GM19239 (cell line): Measurements from ENCODE around the gene GIMD1.

ENCODE experiments used
- DNase-seq: peaks from one replicate; pipeline ENCODE4 v3.0.0; 2011; ENCODE audit warnings: low spot score; ENCODE audit not compliant: insufficient read length
- FAIRE-seq: peaks from 2 replicates; lab custom pipeline; 2011; peaks lifted over from hg19 to GRCh38; lab: Jason Lieb, UNC

The GIMD1 gene

DNA sequence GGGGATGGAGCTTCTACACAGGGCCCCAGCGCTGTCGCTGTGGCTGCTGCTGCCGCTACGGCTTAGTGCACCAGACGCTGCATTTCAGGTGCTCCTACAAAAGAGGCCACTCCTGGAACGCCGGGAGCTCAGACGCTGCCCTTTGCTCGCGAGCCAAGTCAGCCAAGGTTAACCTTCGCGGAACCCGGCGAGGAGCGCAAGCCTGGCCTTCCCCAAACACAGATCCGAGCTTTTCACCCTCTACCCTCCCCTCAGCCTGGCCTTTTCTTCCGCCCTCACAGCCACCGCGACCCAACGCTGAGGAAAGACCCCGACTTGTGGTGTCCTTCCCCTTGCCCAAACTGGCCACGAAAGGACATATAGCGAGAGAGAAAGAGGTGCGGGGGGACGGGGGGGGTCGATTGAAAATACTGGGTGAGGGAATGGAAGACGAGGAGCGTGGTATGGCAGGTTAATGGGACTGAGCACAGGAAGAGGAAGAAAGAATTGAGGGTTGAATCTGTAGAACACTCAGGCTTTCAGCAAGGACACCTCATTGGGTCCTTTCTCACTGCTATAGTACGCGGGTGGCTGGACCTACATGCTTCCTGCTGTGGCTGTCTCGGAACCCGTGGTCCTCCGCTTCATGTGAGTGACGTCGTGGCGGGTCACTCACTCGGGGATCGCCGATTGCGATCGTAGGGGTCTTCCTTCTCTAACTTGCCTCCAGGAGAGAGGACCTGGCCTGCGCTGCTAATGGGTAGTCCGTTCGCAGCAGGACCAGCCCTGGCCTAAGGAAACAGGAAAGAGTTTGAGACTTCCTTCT is 52.4 kb downstream of the GIMD1 start, which contains the start of the genes AIMP1 and TBCK:
TSS of gene AIMP1 (plus strand) at position 583 of the 805 bp plus-strand sequence. CDS start 8,460 bp downstream, outside the sequence.
TSS of gene TBCK (minus strand) at position 242 of the 805 bp plus-strand sequence. CDS start 7,249 bp downstream, outside the sequence.
- DNase-seq (peak; percentile 62), FAIRE-seq (peak; percentile 95)

DNA sequence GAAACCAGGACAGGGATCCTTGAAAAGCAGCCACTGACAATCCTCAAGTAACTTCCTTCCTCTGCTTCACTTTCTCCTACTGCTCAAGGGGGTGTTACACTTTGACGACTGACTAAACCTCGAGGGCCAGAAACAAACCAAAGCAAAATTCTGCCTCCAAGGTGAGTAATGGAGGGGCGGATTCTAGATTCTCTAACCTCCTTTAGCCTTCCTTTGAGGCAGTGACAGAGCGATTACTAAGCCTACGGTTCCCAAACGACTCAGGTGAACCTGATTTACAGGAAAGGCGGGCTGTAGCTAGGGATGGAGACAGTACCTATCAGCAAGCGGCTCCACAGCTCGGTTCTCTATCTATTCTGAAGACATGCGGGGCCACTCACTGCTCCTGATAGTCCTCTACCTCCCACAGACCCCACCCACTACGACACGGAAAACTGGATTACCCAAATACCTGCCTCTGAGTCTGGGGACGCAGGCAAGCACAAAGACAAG is 53.1 kb downstream of the GIMD1 start:
- DNase-seq: no peak
- peak; percentile 45 for FAIRE-seq

DNA sequence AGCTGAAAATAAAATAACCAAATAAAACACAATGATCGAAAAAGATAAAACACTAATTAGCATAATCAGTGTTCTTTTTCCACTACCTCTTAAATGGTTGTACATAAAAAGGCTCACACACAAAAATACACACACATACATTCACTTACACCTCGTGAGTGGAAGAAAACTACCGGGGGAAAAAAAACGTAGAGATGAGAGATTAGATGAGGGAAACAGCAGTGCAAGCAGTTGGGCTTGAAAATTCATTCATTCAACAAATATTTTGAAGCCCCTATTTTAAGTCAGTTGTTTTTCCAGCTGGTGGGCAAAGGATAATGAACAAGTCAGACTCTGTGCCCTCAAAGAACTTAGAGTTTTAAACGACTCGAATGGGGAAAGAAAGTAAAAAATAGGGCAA is 53.6 kb downstream of the GIMD1 start:
- FAIRE-seq: peak; percentile 59
- DNase-seq: no peak

- FAIRE-seq (no peak), DNase-seq (no peak)
These were observed 55.5 kb downstream of the GIMD1 start for GRCh38 chr4:106312997-106313522.

DNA sequence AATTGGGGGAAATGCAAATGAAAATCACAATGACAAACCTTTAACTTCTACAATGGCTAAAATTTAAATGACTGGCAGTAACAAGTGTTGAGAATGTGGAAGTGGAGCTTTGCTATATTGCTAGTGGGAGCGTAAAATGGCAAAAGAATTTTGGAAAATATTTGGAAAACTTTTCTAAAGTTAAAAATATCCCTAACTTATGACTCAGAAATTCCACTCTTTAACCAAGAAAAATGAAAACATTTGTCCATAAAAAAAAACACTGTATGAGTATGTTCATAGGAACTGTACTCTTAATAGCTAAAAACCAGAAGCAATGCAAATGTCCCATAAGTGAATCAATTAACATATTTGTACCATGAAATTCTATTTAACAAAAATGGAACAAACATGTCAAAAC is 56.2 kb downstream of the GIMD1 start:
- FAIRE-seq: no peak
- DNase-seq: no peak
